Heart right ventricle (tissue), 16 donors: ENCODE data around the gene MYOF. TPM values are rescaled to one million over a fixed set of nuclear protein-coding genes. Genes with fewer than 3 reads are reported as not detected.

Experiments used
- ATAC-seq, 8 donors: fragments of 200-7000 bp; cut with Tn5 transposase; one replicate each; pipeline ENCODE4 v1.9.1; 2020; ENCODE audit warnings: mild to moderate bottlenecking in 8 of 8, moderate library complexity in 8 of 8, moderate number of reproducible peaks in 1 of 8
- DNase-seq, 2 donors: peaks; one replicate each; pipeline ENCODE4 v3.0.0-alpha.2; 2020
- H3K27ac ChIP-seq, 10 donors: fragments of 200-600 bp; sonication (generic) in 2 of 10; one replicate each; pipeline versions ENCODE4 v1.5.0 to v1.8.0; 2020 to 2022; ENCODE audit warnings: mild to moderate bottlenecking in 3 of 10
- H3K27me3 ChIP-seq, 7 donors: fragments of 200-600 bp; one replicate each; pipeline ENCODE4 v1.8.0; 2021 to 2022; ENCODE audit warnings: mild to moderate bottlenecking in 2 of 7
- H3K36me3 ChIP-seq, 9 donors: fragments of 200-600 bp; sonication (generic) in 1 of 9; one replicate each; pipeline versions ENCODE4 v1.5.0 to v1.8.0; 2020 to 2022; ENCODE audit warnings: mild to moderate bottlenecking in 2 of 9
- H3K4me1 ChIP-seq, 9 donors: fragments of 200-600 bp; sonication (generic) in 1 of 9; one replicate each; pipeline versions ENCODE4 v1.5.0 to v1.8.0; 2020 to 2022; ENCODE audit warnings: mild to moderate bottlenecking in 4 of 9
- H3K4me3 ChIP-seq, 10 donors: fragments of 200-600 bp; sonication (generic) in 2 of 10; one replicate each; pipeline versions ENCODE4 v1.5.0 to v1.8.0; 2020 to 2022; ENCODE audit warnings: mild to moderate bottlenecking in 7 of 10, moderate library complexity in 2 of 10
- H3K9me3 ChIP-seq, 11 donors: fragments of 200-600 bp in 10 of 11; sonication (generic) in 2 of 11; one replicate each; pipeline versions ENCODE4 v1.5.0 to v1.8.0; 2013 to 2022; ENCODE audit warnings: mild to moderate bottlenecking in 2 of 11, control low read depth in 1 of 11, moderate library complexity in 1 of 11
- WGBS, 2 donors: extraction: QIAGEN DNeasy Blood & Tissue Kit; methylation state at CpG; one replicate each; pipeline ENCODE4 v1.1.7; 2013; ENCODE audit warnings: inconsistent platforms in 1 of 2; 5-methylcytosine and 5-hydroxymethylcytosine counted together
- intact Hi-C, 10 donors: fragments of 100-400 bp; cut with DNase I; formaldehyde crosslinking; loops; one replicate each; pipeline versions ENCODE4 v1.11.1 to v1.14.2; 2022
- polyA plus RNA-seq, 2 donors: library from polyadenylated mRNA; stranded (reverse); fragments of 200-250 nt; gene quantifications; one replicate each; pipeline ENCODE4 v1.2.3, GENCODE V29; 2013
- total RNA-seq, 10 donors: library from RNA; stranded (reverse); fragmentation: NEBNext Ultra II Directional in 3 of 10; extraction: Animal tissue kit (Norgen Biotek cat#: 25700) in 3 of 10; gene quantifications; one replicate each; pipeline versions ENCODE4 v1.2.1 to v1.2.4, GENCODE V29; 2021 to 2023
- TF ChIP-seq, protein P1 (sequence below), 9 donors: fragments of 200-600 bp; sonication (generic) in 2 of 9; IDR thresholded peaks; one replicate each; pipeline versions ENCODE4 v1.5.0 to v1.8.0; 2021 to 2022; ENCODE audit warnings: antibody characterized with exemption in 9 of 9, mild to moderate bottlenecking in 5 of 9, moderate library complexity in 1 of 9
- donor health status: Arrhythmogenic right ventricular cardiomyopathy.
- donor health status: ischemic (EF 13 %, LVEDD 7.1; RV severe dilation, severe dysfunction).
- donor health status: healthy with polysubstance abuse.
- donor health status: DM: no; HTN: yes; CAD: no.
- donor health status: DM: no; HTN: no; CAD: no.
- donor health status: ischemic (EF 25% LVEDD 6.9; RV normal size, moderate dysfunction).
- donor health status: ischemic (EF 25% LVEDD 5.7; RV mildly dilated, moderate dysfunction).
- donor health status: healthy.
- donor health status: DM: yes; HTN: yes; CAD: no.
- donor health status: Ischemic cardiomyopathy.
- donor health status: ischemic (EF 35%, LVEDD 5.7; RV mildly dilated, moderate dysfunction).
- donor health status: nonischemic (EF 11% LVEDD 7.7; RV severe dilation, severe dysfunction).
- donor health status: DM: yes; HTN: yes; CAD: no.
- donor health status: PGD.
- donor health status: ischemic (EF 29% LVEDD 5.4; RV normal size, mild dysfunction).
- donor health status: nonischemic (EF 23%, LVEDD 6.1; RV moderate dilation, normal function).

Gene MYOF
- total and polyA plus RNA-seq, 12 donors = 14.5 to 54.6 (median 36.3) TPM

- no peaks in the 10 kb centered on the region for H3K9me3 ChIP-seq
- peaks cover 0 to 5% (median 0%) of the 10 kb centered on the region in 7 donors for H3K27me3 ChIP-seq
- intact Hi-C loops = no loop called here
- TF ChIP-seq, protein P1, sequence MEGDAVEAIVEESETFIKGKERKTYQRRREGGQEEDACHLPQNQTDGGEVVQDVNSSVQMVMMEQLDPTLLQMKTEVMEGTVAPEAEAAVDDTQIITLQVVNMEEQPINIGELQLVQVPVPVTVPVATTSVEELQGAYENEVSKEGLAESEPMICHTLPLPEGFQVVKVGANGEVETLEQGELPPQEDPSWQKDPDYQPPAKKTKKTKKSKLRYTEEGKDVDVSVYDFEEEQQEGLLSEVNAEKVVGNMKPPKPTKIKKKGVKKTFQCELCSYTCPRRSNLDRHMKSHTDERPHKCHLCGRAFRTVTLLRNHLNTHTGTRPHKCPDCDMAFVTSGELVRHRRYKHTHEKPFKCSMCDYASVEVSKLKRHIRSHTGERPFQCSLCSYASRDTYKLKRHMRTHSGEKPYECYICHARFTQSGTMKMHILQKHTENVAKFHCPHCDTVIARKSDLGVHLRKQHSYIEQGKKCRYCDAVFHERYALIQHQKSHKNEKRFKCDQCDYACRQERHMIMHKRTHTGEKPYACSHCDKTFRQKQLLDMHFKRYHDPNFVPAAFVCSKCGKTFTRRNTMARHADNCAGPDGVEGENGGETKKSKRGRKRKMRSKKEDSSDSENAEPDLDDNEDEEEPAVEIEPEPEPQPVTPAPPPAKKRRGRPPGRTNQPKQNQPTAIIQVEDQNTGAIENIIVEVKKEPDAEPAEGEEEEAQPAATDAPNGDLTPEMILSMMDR (IDR thresholded peaks at IDR 0.05) = no peak
- H3K36me3 ChIP-seq = no peaks in the 10 kb centered on the region
- H3K27ac ChIP-seq = no peak overlapping the region
- H3K4me3 ChIP-seq = no peak overlapping the region
- no peaks in the 10 kb centered on the region for H3K4me1 ChIP-seq
- DNase-seq (no peak), ATAC-seq (peak in 1 of 8 donors; percentile 75)
- 70 to 78% methylated on average over 4 of the region's 4 CpGs for WGBS, 2 donors
Observed at GRCh38 chr10:93277360-93277759, 204.8 kb downstream of the MYOF start.

- ATAC-seq (no peak), DNase-seq (no peak)
- Histone ChIP-seq H3K36me3 (no peaks in the 10 kb centered on the region), H3K9me3 (peaks cover 0 to 5% (median 0%) of the 10 kb centered on the region in 11 donors), H3K27ac (no peak overlapping the region), H3K4me1 (no peaks in the 10 kb centered on the region), H3K27me3 (peaks cover 0 to 5% (median 0%) of the 10 kb centered on the region in 7 donors), H3K4me3 (no peak overlapping the region)
- TF ChIP-seq, protein P1 (IDR thresholded peaks at IDR 0.05) = no peak
- intact Hi-C loops = no loop called here
- WGBS, 2 donors = 44 to 47% methylated on average over 4 of the region's 4 CpGs
Observed at GRCh38 chr10:93274419-93274818, 207.7 kb downstream of the MYOF start.

DNA sequence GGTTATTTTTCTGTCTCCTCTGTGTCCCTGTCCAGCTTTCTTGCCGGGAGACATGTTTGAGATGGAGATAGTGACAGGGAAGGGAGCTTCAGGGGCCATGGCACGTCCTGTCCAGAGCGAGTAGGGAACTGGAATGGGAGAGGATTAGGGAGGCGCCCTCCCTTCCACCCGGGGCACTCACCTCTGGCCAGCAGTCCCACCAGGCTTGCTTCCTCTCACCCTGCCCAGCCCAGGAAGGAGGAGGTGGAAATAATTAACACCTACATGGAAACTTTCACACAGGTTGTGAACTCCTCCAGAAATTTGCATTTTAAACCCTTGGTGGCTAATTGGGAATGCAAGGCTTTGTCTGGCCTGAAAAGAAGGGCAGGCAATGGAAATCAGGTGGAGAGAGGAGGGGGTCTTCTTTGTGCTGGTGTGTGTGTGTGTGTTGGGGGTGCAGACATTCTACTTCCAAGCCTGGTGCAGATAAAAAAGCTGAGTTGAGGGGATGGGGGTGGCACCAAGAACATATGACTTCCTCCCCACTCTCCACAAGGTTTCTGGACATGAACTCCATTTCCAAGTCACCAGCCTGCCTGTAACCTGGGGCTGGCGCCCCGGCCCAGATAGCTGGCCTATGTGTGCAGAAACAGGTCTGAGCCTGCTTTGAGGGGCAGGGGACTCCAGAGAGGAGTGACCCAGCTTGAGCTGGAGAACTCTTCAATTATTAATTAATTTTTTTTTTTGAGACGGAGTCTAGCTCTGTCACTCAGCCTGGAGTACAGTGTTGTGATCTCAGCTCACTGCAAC is 209.1 kb downstream of the MYOF start:
- Histone ChIP-seq H3K27ac (no peak overlapping the region), H3K36me3 (no peaks in the 10 kb centered on the region), H3K4me1 (no peaks in the 10 kb centered on the region), H3K27me3 (peaks cover 0 to 5% (median 0%) of the 10 kb centered on the region in 7 donors), H3K4me3 (no peak overlapping the region), H3K9me3 (peaks cover 0 to 13% (median 0%) of the 10 kb centered on the region in 11 donors)
- TF ChIP-seq, protein P1 (IDR thresholded peaks at IDR 0.05) = no peak
- ATAC-seq = no peak
- WGBS, 2 donors = 52 to 54% methylated on average over 8 of the region's 8 CpGs
- no peak for DNase-seq
- intact Hi-C loops = no loop called here

DNA sequence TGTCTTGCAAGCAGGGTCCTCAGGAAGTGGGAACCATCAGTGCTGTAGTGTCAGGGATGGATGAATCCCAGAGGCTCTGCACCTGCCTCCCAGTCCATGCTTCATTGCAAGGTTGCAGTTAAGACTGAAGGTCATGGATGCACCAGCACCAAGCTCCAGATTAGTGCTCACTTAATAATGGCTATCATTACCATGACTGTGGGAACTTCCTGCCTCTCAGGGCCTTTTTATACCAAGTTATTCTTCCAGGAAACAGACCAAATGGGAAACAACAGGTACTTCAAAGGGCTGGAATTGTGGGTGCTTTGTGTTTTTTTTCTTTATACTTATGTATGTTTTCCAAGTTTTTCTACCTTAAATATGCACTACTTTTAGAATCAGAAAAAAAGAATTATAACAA is 210.8 kb downstream of the MYOF start:
- no peak overlapping the region for H3K4me3 ChIP-seq
- no peaks in the 10 kb centered on the region for H3K36me3 ChIP-seq
- H3K27me3 ChIP-seq = no peaks in the 10 kb centered on the region
- ATAC-seq (no peak), DNase-seq (no peak)
- peaks cover 0 to 13% (median 0%) of the 10 kb centered on the region in 11 donors for H3K9me3 ChIP-seq
- intact Hi-C loops = no loop called here
- H3K4me1 ChIP-seq = no peaks in the 10 kb centered on the region
- TF ChIP-seq, protein P1 (IDR thresholded peaks at IDR 0.05) = no peak
- H3K27ac ChIP-seq = no peak overlapping the region
